ENCODE results near the gene FCGBP.
"Not testable (repeated sequence)": the region's sequence is repeated elsewhere in the genome, so short reads cannot be mapped to it uniquely, and the experiment has no call there.

FCGBP gene

DNA sequence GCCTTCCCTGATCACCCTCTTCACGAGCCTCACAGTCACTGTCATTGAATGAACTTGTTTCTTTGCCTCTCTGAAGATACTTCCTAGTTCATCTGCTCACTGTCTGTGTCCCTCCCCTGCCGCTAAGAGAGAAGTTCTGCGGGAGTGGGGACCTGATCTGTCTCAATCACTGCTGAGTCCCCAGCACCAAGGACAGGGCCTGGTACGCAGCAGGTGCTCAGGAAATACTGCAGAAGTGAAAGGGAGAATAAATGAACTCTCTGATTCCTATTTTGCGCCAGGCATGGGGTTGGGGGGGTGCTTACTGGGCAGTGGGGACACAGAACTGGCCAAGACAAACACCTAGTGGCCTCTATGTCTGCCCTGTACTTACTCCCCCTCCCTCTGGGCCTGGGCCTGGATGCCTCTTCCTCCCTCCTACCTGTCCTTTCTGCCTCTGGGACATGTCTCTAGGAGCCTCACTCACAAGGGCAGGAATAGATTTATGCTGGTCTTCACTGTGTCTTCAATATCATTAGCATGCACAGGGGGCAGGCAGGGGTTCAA is 17.5 kb downstream of the FCGBP start:
- no peak for DNase-seq

DNA sequence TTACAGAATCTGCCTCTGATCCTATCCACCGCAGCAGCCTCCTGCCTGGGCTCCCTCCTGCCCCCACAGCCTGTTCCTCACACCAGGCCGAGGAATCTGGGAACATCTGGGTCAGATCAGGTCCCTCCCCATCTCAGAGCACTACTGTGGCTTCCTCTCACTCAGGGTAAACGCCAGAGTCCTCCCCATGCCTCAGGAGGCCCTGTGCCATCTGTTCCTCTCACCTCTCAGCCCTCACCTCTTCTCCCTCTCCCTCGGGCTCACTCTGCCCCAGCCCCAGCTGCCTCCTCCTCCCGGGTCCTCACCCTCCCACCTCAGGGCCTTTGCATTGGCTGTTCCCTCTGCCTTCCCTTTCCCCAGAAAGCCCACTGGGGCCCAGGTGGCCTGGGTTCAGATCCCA is 18.2 kb downstream of the FCGBP start:
- DNase-seq, result no peak

DNA sequence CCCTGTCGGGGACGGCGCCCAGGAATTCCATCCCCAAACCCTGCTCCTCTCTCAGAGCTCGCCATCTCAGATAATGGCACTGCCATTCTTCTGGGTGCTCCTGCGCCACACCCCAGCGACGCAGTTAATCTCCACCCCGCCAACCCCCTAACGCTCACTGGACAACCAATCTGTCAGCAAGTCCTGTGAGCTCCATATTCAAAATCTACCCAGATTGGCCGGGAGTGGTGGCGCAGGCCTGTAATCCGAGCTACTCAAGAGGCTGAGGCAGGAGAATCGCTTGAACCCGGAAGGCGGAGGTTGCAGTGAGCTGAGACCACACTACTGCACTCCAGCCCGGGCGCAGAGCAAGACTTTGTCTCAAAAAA is 18.6 kb downstream of the FCGBP start:
- DNase-seq, result peak; percentile 76

DNA sequence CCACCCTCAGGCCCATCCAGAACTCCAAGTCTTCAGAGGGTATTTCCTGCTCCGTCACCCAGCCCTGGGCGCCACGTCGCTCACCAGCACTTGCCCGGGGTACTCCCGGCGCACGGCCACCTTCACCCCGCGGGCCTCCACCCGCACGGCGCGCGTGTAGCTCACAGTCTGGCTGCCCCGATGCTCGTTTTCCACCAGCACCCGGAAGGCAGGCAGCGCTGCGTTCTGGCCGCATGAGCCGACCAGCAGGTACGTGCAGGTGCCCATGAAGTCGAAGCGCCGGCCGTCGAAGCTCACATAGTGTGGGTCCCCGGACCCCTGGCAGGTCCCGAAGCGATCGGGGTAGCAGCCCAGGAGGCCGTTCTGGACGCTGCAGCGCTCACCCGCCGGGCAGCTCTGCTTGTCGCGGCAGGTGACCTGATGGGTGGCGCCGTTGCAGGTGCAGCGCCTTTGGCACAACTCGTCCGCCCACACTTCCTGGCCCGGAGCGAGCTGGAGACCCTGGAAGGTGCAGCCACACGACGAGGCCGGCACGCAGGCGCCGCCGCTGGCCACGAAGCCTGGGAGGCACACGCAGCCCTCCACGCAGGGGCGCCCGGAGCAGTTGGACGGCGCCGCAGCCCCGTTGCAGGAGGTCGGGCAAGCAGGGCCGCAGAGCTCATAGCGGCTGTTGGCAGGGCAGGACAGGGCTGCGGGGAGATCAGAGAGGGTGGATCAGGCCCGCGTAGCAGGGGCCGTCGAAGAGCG is 19.2 kb downstream of the FCGBP start:
- DNase-seq, result no peak

DNA sequence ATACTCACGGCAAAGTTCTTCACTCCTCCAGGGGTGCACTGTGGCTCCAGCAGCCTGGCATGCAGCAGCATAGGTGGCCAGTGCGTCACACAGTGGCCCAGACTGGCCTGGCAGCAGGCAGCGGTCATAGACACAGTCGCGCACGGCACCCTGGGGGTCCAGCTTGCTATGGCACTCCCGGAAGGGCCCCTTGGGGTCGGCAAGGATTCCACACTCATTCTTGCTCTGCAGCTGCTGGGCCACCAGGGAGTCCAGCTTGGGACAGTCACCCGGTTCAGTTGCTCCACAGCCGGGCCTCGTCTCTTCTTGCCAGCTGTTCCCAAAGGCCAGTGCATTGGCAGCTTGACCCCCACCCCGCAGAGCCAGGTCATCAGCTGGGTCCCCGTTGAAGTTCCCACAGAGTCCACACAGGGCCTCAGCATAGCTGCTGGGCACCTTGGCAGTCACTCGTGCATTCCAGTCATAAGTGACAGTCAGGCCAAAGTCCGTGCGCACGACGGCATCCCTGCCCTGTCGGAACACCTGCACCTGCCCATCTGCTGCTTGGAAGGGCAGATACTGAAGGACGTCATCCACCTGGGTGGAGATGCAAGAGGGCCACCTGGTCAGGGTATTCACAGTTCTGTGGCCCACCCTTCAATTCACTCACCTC is 20.6 kb downstream of the FCGBP start:
- no peak for DNase-seq

DNA sequence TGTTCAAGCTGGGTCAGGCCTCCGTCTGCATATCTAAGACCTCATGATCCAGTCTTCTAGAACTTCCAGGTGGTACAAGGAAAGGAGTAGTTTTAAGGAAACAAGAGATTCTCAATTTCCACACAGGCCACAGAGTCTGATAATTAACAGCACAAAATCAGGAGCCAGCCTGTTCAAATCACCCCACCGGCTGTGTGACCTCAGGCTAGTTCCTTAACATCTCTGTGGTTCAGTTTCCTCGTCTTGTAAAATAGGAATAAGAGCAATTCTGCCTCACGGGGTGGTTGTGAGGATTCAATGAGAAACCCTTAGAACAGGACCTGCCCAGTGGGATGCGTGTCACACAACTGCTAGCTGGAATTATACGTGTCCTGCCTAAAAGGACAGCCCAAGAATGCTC is 25.6 kb downstream of the FCGBP start:
- no peak for DNase-seq

DNA sequence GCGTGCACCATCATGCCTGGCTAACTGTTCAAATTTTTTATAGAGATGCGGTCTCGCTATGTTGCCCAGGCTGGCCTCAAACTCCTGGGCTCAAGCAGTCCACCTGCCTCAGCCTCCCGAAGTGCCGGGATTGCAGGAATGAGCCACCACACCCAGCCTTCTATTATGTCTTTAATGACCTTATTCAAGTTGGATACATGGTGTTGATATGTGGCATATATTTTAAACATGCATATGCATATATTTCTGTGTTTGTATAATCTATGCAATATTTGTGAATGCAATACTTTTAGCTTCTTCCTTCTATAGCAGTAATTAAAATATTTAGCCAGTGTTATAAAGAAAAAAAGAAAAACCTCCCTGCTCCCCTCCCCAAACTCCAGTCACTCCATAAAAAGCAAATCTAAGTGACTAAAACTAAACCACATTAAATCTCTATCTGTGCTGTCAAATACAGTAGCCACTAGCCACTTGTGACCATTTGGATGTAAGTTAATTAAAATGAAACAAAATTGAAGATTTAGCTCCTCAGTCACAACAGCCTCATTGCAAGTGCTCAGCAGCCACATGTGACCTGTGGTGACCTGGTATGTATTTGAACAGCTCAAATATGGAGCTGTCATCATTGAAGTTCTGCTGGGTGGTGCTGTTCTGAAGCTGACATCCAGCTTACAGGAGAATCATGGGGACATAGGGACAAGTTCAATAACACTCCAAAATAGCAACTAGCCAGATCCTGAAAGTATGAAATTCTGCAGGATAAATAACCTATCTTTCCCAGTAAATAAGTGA is 27.4 kb downstream of the FCGBP start:
- DNase-seq, result no peak

DNA sequence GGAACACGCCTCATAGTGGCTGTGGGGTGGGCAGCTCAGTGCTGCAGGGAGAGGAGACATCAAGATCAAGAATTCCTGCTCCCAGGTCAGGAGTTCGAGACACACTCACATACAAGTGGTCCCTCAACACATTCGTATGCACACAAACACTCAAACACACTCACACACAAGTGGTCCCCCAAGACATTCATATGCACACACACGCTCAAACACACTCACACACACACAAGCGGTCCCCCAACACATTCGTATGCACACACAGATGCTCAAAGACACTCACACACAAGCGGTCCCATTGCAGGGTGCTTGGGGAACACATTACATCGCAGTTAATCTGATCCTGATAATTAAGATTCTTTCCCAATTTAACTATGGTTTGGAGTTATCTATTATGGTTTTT is 28.2 kb downstream of the FCGBP start:
- no peak for DNase-seq

DNA sequence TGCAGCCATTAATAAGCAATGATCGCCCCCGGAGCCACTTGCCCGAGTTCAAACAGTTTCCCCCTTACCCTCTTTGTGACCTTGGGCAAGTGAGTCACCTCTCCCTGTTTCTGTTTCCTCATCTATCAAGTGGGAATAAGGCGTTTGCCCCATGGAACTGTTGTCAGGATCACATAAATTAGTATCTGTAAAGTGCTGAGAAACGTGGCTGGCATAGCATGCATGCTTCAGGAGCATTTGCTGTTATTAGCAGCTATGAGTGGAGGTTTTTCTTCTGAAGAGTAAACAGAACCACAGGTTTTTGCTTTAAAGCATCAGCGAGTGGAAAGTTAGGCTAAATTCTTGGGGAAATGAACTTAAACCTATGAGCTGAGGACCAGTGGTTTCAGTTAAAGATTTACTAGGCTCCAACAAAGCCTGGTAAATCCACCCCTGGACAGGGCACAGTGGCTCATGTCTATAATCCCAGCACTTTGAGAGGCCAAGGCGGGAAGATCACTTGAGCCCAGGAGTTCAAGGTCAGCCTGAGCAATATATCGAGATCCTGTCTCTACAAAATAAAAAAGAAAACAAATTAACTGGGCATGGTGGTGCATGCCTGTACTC is 30.8 kb downstream of the FCGBP start:
- not testable (repeated sequence) for DNase-seq

DNA sequence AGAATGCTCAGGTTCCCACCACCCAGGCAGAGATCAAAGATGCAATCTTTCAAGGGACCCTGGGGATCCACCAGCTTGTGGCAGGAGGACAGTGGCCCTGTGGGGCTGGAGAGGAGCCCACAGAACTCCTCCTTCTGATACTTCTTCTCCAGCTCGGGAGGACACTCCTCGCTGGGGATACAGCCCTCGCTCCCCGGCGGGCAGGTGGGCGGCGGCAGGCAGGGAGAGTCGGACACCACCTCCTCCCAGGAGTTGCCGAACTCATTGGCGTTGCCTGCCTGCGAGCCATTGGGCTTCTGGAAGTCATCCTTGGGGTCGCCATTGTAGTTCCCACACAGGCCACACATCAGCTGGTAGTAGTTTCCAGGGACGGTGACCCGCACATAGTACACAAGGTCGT is 32.1 kb downstream of the FCGBP start:
- DNase-seq, result not testable (repeated sequence)

DNA sequence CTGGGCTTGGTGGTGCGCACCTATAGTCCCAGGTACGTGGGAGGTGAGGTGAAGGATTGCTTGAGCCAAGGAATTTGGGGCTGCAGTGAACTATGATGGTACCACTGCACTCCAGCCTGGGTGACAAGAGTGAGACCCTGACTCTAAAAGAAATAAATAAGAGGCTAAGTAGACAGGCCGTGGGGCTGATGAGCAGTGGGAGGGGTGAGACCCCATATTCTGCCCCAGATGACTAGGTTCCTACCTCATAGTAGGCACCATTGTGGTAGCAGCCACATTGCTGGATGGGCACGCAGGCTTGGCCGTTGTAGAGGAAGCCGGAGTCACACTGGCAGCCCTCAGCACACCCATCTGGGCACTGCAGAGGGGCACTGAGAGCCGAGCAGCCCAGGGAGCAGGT is 32.8 kb downstream of the FCGBP start:
- not testable (repeated sequence) for DNase-seq

DNA sequence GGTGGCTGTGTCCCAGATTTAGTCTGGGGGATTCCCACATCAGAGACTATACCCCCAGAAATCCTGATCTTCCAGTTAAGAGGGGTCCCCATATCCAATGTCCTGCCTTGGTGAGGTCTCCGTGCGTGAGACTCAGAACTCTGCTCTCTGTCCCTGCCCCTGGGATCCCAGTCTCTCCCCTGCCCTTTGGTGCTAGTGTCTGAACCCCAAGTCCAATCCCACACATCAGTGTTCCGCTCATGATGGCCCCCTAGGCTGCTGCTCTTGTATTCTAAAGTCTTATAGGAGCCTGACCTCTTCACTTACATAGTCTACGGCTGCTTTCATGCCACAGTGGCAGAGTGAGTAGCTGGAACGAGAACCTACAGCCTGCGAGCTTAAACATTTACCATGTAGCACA is 35.6 kb downstream of the FCGBP start:
- DNase-seq, result not testable (repeated sequence)

DNA sequence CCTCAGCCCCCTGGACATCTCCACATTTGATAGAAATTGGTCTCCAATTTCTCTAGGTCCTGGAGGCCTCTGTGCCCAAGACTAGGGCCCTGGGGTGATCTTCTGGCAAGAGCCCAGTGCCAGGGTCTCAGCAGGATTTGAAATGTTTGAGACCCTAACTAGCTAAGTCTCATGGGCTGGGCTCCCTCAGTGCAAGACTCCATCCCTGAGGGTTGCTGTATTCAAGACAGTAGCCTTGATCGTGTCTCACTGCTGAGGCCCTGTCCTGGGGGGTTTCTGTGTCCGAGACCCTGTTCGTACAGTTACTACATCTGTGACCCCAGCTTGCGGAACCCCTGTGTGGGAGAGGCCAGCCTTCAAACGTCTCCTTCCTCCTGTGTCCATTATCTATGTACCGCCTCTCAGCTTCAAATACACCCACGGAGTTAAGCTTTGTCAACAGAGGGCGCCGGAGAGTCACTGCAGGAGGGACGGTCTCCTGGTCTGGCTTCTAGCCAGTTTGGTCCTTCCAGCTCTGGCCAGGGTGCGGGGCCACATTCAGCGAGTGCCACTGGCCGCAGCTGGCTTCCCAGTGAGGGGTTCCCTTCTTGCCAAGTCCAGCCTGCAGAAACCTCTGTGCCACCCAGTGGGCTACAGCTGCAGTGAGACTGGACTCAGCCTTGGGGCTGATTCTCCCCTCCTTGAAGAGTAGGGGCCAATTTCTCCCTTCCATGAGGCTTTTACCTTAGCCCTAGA is 36.8 kb downstream of the FCGBP start:
- DNase-seq, result not testable (repeated sequence)

DNA sequence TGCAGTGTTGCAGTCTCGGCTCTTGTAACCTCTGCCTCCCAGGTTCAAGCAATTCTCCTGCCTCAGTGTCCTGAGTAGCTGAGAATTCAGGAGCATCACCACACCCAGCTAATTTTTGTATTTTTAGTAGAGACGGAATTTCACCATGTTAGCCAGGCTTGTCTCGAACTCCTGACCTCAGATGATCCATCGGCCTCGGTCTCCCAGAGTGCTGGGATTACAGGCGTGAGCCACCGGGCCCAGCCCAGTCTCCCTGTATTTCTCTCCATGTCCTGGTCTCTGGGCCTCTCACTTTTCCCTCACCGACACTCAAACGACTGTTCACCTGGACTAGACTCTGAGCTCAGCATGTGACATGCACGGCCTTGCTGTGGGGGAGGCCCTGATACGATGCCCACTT is 39.3 kb downstream of the FCGBP start:
- not testable (repeated sequence) for DNase-seq

DNA sequence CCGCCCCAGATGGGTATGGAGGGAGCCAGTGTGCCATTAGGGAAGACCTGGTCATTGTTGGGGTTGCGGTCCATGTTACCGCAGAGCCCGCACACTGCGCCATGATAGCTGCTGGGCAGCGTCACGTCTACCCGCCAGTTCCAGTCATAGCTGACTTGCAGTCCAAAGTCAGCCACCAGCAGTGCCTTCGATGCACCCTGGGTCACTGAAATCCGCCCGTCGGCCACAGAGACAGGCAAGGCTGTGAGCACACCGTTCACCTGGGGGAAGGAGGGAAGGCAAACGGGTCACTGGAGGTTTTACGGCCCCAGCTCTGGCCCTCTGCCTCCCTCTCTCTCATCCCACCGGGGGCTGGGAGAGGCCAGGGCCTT is 40.2 kb downstream of the FCGBP start:
- not testable (repeated sequence) for DNase-seq

DNA sequence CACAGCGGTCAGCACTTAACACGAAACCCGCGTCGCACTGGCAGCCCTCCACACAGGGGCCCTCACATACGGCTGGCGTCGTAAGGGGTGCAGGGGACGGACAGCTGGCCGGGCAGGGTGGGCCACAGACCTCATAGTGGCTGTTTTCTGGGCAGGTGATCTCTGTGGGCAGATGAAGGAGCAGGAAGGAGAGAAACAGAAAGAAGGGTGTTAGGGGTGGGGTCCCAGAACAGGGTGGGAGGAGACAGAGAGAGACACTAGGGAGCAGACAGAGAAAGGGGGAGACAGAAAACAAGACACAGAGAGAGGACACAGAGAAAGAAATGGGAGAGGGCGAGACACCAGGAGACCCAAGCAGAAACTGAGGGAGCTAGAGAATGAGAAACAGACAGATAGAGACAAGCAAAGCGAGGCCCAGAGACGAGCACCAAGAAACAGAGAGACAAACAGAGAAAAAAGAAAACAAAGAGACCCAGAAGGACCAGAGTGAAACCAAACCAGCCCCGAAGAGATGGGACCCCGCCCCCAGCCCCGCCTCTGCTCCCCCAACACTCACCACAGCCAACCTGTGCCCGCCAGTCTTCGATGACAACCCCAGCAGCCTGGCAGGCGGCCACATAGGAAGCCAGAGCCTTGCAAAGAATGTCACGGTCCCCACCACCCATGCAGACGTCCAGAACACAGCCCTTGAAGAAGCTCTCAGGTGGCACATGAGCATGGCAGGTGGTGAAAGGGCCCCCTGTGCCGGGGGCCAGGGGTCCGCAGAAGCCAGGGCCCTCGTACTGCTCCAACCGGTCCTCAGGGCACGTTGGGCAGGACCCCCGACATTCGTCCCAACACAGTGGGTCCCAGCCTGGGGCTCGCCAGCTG is 40.8 kb downstream of the FCGBP start:
- not testable (repeated sequence) for DNase-seq

DNA sequence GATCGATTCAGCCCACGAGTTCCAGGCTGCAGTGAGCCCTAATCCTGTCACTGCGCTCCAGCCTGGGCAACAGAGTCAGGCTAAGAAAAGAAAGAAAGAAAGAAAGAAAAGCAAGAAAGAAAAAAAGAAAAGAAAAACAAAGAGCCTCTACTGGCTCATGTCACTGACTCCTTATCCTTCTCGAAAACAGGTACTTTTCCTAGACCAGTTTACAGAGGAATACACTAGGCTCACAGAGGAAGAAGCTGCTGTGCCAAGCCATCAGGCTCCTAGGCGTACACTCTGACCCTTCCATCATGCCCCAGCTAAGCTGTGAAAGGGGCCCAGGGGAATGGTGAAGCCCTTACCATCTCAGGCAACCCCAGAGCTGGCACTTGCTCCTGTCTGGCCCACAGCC is 41.9 kb downstream of the FCGBP start:
- DNase-seq, result not testable (repeated sequence)

DNA sequence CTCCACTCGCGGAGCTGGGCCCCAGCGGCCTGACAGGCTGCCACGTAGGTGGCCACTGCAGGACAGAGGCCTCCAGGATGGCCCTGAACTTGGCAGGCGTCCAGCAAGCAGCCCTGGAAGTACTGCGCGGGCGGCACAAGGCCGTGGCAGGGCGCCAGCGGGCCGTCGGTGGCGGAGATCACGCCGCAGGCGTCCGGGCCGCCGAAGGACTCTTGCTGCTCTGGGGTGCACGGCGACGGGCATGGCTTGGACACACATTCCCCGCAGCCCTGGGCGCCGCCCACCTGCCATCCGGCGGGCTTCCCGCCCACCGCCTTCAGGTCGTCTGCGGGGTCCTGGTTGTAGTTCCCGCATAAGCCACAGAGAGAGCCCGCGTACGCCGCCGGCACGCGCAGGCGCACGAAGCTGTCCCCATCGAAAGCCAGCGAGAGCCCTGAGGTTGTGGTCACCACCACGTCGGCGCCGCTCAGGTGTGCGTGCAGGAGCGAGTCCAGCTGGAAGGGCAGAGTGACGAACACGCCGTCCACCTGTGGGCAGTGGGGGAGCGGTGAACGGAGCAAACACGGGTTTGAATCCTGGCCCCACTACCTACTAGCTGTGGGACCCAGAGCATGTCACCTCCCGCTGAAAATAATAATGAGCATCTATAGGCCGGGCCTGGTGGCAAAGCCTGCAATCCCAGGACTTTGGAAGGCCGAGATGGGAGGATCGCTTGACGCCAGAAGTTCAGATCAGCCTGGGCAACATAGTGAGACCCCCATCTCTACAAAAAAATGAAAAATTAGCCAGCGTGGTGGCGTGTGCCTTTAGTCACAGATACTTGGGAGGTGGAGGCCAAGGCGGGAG is 42.6 kb downstream of the FCGBP start:
- DNase-seq, result not testable (repeated sequence)

DNA sequence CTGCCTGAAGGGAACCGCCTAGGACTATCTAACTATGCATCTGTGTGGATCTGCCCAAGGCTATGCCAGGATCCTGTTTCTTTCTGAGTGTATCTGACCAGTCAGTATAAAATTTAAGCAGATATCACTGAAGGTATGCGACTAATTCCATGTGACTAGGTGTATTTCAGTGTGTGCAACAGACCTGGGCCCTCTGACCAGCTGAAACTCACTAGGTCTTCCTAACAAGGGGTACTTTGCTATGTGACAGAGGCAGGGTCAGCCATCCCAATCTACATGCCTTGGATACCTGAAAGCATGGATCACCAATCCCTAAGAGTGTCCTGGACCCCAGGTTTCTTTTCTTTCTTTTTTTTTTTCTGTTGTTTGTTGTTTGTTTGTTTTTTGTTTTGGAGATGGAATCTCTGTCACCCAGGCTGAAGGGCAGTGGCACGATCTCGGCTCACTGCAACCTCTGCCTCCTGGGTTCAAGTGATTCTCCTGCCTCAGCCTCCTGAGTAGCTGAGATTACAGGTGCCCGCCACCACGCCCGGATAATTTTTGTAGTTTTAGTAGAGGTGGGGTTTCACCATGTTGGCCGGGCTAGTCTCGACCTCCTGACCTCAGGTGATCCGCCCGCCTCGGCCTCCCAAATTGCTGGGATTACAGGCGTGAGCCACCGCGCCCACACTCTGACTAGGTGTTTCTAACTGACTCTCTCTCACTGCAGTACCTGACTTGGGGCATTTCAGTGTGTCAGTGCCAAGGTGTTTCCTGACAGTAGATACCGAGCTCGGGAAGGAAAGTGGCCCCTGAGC is 43.5 kb downstream of the FCGBP start:
- no peak for DNase-seq
